H1 (cell line): Measurements from ENCODE around the gene ACTN3.

ENCODE experiments used
- ASH2L ChIP-seq: fragments of 200-600, 300-600 bp; sonication (generic); IDR thresholded peaks from one replicate; pipeline ENCODE4 v1.7.1; 2017; ENCODE audit warnings: low read length
- CEBPB ChIP-seq: IDR thresholded peaks from 2 replicates; pipeline ENCODE4 v1.6.1; 2012; ENCODE audit warnings: low read depth, low read length
- CTCF ChIP-seq, 3 experiments: IDR thresholded peaks; 1 replicate in 2 of 3; 2 replicates in 1 of 3; pipeline versions ENCODE4 v1.5.1 to v1.6.1; 2011; ENCODE audit warnings: low read length in 3 of 3, mild to moderate bottlenecking in 3 of 3, inconsistent platforms in 2 of 3, low read depth in 1 of 3, moderate library complexity in 1 of 3; ENCODE audit not compliant: insufficient read depth in 1 of 3; ENCODE audit errors: control extremely low read depth in 1 of 3
- EP300 ChIP-seq, 2 experiments: IDR thresholded peaks; 1 replicate in 1 of 2; 2 replicates in 1 of 2; pipeline ENCODE4 v1.6.1; 2011 to 2012; ENCODE audit warnings: low read depth in 2 of 2, low read length in 2 of 2, mild to moderate bottlenecking in 2 of 2, borderline replicate concordance in 1 of 2, inconsistent platforms in 1 of 2, moderate library complexity in 1 of 2
- EZH2 ChIP-seq: fragments of 200-600 bp; sonication (generic); IDR thresholded peaks from 2 replicates; pipeline ENCODE4 v1.7.1; 2012; ENCODE audit warnings: low read depth, mild to moderate bottlenecking, moderate library complexity, low read length, inconsistent platforms; ENCODE audit not compliant: severe bottlenecking
- GABPA ChIP-seq: IDR thresholded peaks from 2 replicates; pipeline ENCODE4 v1.6.1; 2011; ENCODE audit warnings: mild to moderate bottlenecking, low read length, moderate library complexity, borderline replicate concordance; ENCODE audit not compliant: insufficient read depth
- HDAC2 ChIP-seq, 2 experiments: fragments of 300-600 bp in 1 of 2; sonication (generic) in 1 of 2; IDR thresholded peaks; 2 replicates each; pipeline ENCODE4 v1.6.1; 2011 to 2012; ENCODE audit warnings: low read depth in 2 of 2, low read length in 2 of 2, mild to moderate bottlenecking in 2 of 2, moderate library complexity in 2 of 2, borderline replicate concordance in 1 of 2, inconsistent platforms in 1 of 2
- KDM5A ChIP-seq: fragments of 200-600 bp; IDR thresholded peaks from 2 replicates; pipeline ENCODE4 v1.7.1; 2012; ENCODE audit warnings: mild to moderate bottlenecking, low read length, inconsistent platforms, mixed read lengths
- POLR2A ChIP-seq, 2 experiments: IDR thresholded peaks; 1 replicate in 1 of 2; 2 replicates in 1 of 2; pipeline ENCODE4 v1.6.1; 2011; ENCODE audit warnings: low read depth in 2 of 2, low read length in 2 of 2, mild to moderate bottlenecking in 2 of 2; ENCODE audit errors: control extremely low read depth in 1 of 2
- POLR2AphosphoS5 ChIP-seq: IDR thresholded peaks from 2 replicates; pipeline ENCODE4 v1.6.1; 2011; ENCODE audit warnings: low read depth, low read length
- RBBP5 ChIP-seq: IDR thresholded peaks from 2 replicates; pipeline ENCODE4 v1.7.1; 2012; ENCODE audit warnings: low read depth, mild to moderate bottlenecking, inconsistent platforms, low read length, moderate library complexity, borderline replicate concordance
- SIX5 ChIP-seq: IDR thresholded peaks from 2 replicates; pipeline ENCODE4 v1.6.1; 2011; ENCODE audit warnings: mild to moderate bottlenecking, low read depth, low read length
- TAF1 ChIP-seq: IDR thresholded peaks from 2 replicates; pipeline ENCODE4 v1.6.1; 2011; ENCODE audit warnings: mild to moderate bottlenecking, low read depth, low read length
- TF ChIP-seq, protein P1 (sequence below): IDR thresholded peaks from 2 replicates; pipeline ENCODE4 v1.6.1; 2012; ENCODE audit warnings: inconsistent platforms

DNA sequence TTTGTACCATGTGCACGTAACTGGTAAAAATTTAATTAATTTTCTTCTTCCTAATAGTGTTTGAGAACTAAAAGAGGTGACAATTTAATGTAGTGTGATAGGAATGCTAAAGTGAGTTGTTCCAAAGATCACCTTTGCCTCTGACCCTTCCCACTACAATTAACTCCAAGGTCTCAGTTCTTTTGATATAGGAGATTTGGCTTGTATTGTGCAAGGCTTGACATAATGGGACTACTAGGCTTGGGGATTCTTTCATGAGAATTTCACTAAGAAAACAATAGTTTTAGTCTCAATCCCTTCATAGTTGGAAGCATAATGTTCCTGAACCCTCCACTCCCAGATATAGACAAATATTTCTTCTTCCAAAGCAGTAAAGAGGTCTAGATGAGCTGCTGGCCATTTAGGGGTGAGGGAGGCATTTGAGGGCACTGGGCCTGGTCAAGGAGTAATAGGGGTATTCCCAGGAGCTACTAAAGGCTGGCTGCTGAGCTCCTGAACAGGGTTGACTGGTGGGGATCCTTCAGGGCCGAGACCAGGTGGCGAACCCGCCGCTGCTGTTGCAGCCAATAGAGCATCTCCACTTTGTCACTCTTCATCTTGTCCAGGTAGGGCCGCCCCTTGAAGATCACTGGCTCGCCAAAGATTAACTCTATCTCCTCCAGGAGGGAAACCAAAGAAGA lies 43.4 kb downstream of the ACTN3 start:
- no peak for TF ChIP-seq CTCF (IDR thresholded peaks at IDR 0.05; ENCODE audit: control extremely low read depth in 1 of 3, insufficient read depth in 1 of 3, low read depth in 1 of 3, low read length in 3 of 3)
- TF ChIP-seq CEBPB, result no peak
- TF ChIP-seq POLR2A (IDR thresholded peaks at IDR 0.05; ENCODE audit: control extremely low read depth in 1 of 2, low read depth in 2 of 2, low read length in 2 of 2), result no peak
- no peak for TF ChIP-seq EP300 (IDR thresholded peaks at IDR 0.05; ENCODE audit: borderline replicate concordance in 1 of 2, low read depth in 2 of 2, low read length in 2 of 2)
- TF ChIP-seq RBBP5, result no peak
- TF ChIP-seq TAF1, result no peak
- no peak for TF ChIP-seq ASH2L
- TF ChIP-seq GABPA, result no peak
- TF ChIP-seq HDAC2 (IDR thresholded peaks at IDR 0.05; ENCODE audit: borderline replicate concordance in 1 of 2, low read depth in 2 of 2, low read length in 2 of 2), result no peak
- no peak for TF ChIP-seq KDM5A
- no peak for TF ChIP-seq POLR2AphosphoS5
- no peak for TF ChIP-seq EZH2
- TF ChIP-seq SIX5, result no peak
- TF ChIP-seq, protein P1, sequence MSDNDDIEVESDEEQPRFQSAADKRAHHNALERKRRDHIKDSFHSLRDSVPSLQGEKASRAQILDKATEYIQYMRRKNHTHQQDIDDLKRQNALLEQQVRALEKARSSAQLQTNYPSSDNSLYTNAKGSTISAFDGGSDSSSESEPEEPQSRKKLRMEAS, result no peak
